GM19372 (cell line): ENCODE data around the gene HDHD3.
"Not testable (repeated sequence)": the region's sequence is repeated elsewhere in the genome, so short reads cannot be mapped to it uniquely, and the experiment has no call there.

Experiments
- ATAC-seq: cut with Tn5 transposase; IDR thresholded peaks from one replicate; pipeline ENCODE4 v1.9.1; 2021; ENCODE audit warnings: mild to moderate bottlenecking, low read depth, moderate library complexity; ENCODE audit not compliant: unreplicated experiment

Gene HDHD3

GRCh38 chr9:113390192-113390960, 13.6 kb upstream of the HDHD3 start:
- ATAC-seq: no peak

- ATAC-seq: no peak
Measured at GRCh38 chr9:113389451-113389850, 12.7 kb upstream of the HDHD3 start.

DNA sequence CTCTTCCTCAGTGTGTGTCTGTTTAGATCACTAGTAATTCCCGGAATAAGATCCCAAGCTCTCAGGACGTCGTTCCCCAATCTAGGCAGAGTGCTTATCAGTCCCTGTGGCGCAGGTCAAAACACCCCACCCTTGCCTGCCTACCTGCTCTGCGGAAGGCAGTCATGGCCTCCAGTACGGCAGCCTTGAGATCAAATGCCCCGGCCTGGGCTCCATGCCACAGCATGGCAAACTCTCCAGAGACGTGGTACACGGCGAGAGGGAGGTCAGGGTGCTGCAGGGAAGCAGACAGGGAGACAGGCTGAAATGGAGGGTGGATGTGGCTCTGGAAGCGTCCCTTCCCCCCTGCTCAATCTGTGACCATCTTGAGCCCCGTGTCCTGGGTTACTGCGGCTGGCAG, 12.0 kb upstream of the HDHD3 start:
- no peak for ATAC-seq

GRCh38 chr9:113387560-113388230, 10.9 kb upstream of the HDHD3 start:
- no peak for ATAC-seq

DNA sequence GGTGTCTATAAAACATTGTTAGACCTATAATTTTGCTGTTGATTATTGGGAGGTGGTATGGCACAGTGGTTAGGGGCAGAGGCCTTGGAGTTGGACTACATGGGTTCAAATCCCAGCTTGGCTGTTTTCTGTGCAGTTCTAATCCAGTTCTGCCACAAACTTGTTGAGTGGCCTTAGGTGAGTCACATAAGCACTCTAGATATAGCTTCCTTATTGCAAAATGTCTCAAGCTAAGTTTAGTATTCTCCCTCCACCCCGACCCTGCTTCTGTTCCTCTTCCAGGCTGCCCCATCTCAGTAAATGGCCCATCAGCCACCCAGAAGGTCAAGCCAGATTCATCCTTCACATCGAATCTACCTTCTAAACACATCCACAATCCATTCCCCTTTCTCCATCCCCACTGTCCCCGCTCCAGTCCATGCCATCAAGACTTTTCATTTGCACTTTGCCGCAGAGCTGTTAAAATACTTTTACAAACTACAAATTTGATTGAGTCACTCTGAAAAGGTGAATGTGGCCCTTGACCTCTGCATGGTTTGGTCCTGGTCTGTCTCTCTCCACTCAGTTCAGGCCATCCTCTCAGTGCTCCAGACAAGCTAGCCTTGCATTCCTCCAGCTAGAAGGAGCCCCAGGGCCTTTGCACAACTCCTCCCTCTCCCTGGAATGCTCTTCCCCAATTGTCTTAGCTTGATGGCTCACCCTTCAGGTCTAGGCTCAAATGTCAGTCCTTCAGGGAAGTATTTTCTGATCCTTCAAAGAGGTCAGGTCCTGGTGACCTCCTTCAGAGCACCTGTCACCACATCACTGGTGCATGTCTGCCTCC, 10.0 kb upstream of the HDHD3 start:
- ATAC-seq: no peak

DNA sequence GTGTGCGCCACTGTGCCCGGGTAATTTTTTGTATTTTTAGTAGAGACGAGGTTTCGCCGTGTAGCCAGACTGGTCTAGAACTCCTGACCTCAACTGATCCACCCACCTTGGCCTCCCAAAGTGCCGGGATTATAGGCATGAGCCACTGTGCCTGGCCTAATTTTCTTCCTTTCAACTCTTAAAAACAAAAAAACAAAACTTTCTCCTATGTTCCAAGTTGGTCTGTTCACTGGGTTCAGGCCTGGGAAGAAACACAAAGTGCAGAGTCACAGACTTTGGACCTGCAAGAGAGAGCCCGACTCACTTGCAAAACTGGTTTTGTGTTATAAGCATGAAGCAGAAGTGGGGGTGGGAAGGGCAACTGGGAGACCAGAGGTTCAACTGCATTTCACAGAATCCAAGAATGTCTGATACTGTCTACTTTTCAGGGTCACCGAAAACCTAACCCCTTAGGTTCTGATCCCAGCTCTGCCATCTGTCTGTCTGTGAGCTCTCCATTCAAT, 5.2 kb upstream of the HDHD3 start:
- no peak for ATAC-seq

GRCh38 chr9:113381441-113381840, 4.7 kb upstream of the HDHD3 start:
- not testable (repeated sequence) for ATAC-seq

- no peak for ATAC-seq
Measured at GRCh38 chr9:113380869-113381378, 4.1 kb upstream of the HDHD3 start.

DNA sequence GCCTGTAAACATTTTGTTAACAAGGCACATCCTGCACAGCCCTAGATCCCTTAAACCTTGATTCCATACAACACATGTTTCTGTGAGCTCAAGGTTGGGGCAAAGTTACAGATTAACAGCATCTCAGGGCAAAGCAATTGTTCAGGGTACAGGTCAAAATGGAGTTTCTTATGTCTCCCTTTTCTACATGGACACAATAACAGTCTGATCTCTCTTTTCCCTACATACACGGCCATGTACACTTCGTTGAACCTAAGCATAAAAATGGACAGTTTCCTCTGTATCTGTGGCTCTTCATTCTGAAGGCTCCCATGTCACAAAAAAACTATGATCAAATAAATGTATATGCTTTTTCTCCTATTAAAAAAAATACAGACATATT, 3.0 kb upstream of the HDHD3 start:
- not testable (repeated sequence) for ATAC-seq

GRCh38 chr9:113379094-113379828, 2.5 kb upstream of the HDHD3 start:
- not testable (repeated sequence) for ATAC-seq

- no peak for ATAC-seq
Measured at GRCh38 chr9:113375057-113376023, 1.4 kb downstream of the HDHD3 start.

GRCh38 chr9:113373676-113374392, 3.0 kb downstream of the HDHD3 start:
- ATAC-seq: no peak

GRCh38 chr9:113373256-113373655, 3.5 kb downstream of the HDHD3 start:
- no peak for ATAC-seq

GRCh38 chr9:113372059-113372458, 4.7 kb downstream of the HDHD3 start:
- ATAC-seq: no peak

DNA sequence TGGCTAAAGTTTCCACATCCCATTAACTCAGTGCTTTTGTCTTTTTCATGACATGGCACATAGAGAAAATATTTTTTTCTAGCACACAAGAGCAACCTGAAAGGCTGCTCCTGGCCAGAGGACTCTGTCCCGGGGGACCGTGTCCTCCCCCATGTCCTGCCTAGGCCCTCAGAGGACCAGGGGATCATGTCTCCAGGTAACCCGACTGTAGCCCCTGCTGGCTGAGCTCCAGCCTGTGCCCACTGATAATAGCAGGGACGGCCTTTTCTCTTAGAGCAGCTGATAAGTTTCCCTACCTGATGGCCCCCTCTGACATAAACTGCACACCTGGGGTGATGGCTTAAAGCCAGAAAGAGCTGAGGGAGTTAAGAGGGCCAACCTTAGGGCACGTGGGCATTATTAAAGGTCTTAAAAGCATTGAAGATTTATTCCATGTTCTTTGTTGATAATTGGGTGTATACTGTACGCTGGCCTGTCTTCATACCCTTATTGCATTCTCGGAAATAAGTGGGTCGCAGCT, 5.9 kb downstream of the HDHD3 start:
- ATAC-seq: no peak

GRCh38 chr9:113369855-113370140, 7.0 kb downstream of the HDHD3 start:
- no peak for ATAC-seq

GRCh38 chr9:113368982-113369854, 7.6 kb downstream of the HDHD3 start:
- no peak for ATAC-seq
